H1 (cell line): Measurements from ENCODE around the gene CAMTA1.
A peak's percentile ranks its signal among the peaks of the same experiment; 100 is the strongest.

Experiments
- CTCF ChIP-seq, 3 experiments: IDR thresholded peaks; 1 replicate in 2 of 3; 2 replicates in 1 of 3; pipeline versions ENCODE4 v1.5.1 to v1.6.1; 2011; ENCODE audit warnings: low read length in 3 of 3, mild to moderate bottlenecking in 3 of 3, inconsistent platforms in 2 of 3, low read depth in 1 of 3, moderate library complexity in 1 of 3; ENCODE audit not compliant: insufficient read depth in 1 of 3; ENCODE audit errors: control extremely low read depth in 1 of 3
- GABPA ChIP-seq: IDR thresholded peaks from 2 replicates; pipeline ENCODE4 v1.6.1; 2011; ENCODE audit warnings: mild to moderate bottlenecking, low read length, moderate library complexity, borderline replicate concordance; ENCODE audit not compliant: insufficient read depth
- MAX ChIP-seq: IDR thresholded peaks from 2 replicates; pipeline ENCODE4 v1.6.1; 2012; ENCODE audit warnings: inconsistent platforms
- POLR2A ChIP-seq, 2 experiments: IDR thresholded peaks; 1 replicate in 1 of 2; 2 replicates in 1 of 2; pipeline ENCODE4 v1.6.1; 2011; ENCODE audit warnings: low read depth in 2 of 2, low read length in 2 of 2, mild to moderate bottlenecking in 2 of 2; ENCODE audit errors: control extremely low read depth in 1 of 2
- POLR2AphosphoS5 ChIP-seq: IDR thresholded peaks from 2 replicates; pipeline ENCODE4 v1.6.1; 2011; ENCODE audit warnings: low read depth, low read length
- RXRA ChIP-seq: IDR thresholded peaks from 2 replicates; pipeline ENCODE4 v1.6.1; 2011; ENCODE audit warnings: low read depth, mild to moderate bottlenecking, low read length, moderate library complexity; ENCODE audit not compliant: insufficient read depth
- TEAD4 ChIP-seq: IDR thresholded peaks from 2 replicates; pipeline ENCODE4 v1.6.1; 2012; ENCODE audit warnings: low read depth, low read length, inconsistent platforms, mixed read lengths
- ZNF274 ChIP-seq: IDR thresholded peaks from 2 replicates; pipeline ENCODE4 v1.7.0; 2012; ENCODE audit warnings: low read length, borderline replicate concordance; ENCODE audit errors: extremely low read depth

DNA sequence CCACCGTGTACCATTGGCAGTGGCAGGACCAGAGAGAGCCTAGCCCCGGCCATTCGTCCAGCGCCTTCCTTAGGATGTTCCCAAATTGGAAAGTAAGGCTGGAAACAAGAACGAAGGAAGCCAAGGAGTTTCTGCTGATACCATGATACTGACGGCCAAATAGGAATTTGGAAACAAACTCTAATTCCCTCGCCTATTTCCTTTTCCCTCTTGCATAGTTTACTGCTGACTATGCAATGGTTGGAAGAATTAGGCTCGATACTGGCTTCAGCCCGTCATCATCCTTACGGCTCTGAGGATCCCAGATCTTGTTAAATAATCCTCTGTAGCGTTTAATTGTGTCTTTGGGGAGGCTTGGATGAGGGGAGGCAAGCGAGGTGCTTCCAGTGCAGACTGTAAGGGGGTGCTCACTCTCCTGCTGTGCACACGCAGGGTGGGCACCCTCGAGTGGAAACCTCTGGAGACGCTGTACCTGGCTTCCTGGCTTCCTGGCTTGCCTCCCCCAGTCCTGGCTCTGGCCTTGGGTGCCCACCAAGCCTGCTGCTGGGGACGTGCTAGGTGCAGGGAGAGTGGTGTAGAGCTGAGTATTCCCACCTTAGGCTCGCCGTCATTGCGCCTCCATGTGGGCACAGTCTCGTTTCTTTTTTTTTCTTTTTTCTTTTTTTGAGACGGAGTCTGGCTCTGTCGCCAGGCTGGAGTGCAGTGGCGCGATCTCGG, 27.4 kb upstream of the CAMTA1 start:
- no peak for TF ChIP-seq POLR2A (IDR thresholded peaks at IDR 0.05; ENCODE audit: control extremely low read depth in 1 of 2, low read depth in 2 of 2, low read length in 2 of 2)
- peak in 2 of 3 experiments; percentile 19 to 26; a peak in 3 of 4 replicates for TF ChIP-seq CTCF (IDR thresholded peaks at IDR 0.05; ENCODE audit: control extremely low read depth in 1 of 3, insufficient read depth in 1 of 3, low read depth in 1 of 3, low read length in 3 of 3)
- no peak for TF ChIP-seq RXRA
- no peak for TF ChIP-seq GABPA
- TF ChIP-seq TEAD4, result no peak
- TF ChIP-seq POLR2AphosphoS5, result no peak
- no peak for TF ChIP-seq MAX
- no peak for TF ChIP-seq ZNF274
